DMS79 (cell line): Measurements from ENCODE around the gene PADI4.
"Not testable (repeated sequence)": the region's sequence is repeated elsewhere in the genome, so short reads cannot be mapped to it uniquely, and the experiment has no call there.

Experiments
- DNase-seq: peaks from one replicate; lab custom pipeline; 2025; lab: John Stamatoyannopoulos, UW

The PADI4 gene

GRCh38 chr1:17315542-17316130 lies 7.6 kb downstream of the PADI4 start:
- no peak for DNase-seq

- no peak for DNase-seq
Observed at GRCh38 chr1:17316704-17317103, 8.7 kb downstream of the PADI4 start.

GRCh38 chr1:17318262-17318661 lies 10.3 kb downstream of the PADI4 start:
- DNase-seq = no peak

- DNase-seq = no peak
Observed at GRCh38 chr1:17319561-17320350, 11.8 kb downstream of the PADI4 start.

GRCh38 chr1:17321857-17322390 lies 13.9 kb downstream of the PADI4 start:
- DNase-seq = not testable (repeated sequence)

GRCh38 chr1:17328855-17329254 lies 20.9 kb downstream of the PADI4 start:
- DNase-seq = no peak

GRCh38 chr1:17329610-17330009 lies 21.6 kb downstream of the PADI4 start:
- no peak for DNase-seq

- DNase-seq = no peak
Observed at GRCh38 chr1:17330856-17331255, 22.9 kb downstream of the PADI4 start.

GRCh38 chr1:17333081-17333480 lies 25.1 kb downstream of the PADI4 start:
- no peak for DNase-seq

GRCh38 chr1:17335821-17336710 lies 28.1 kb downstream of the PADI4 start:
- DNase-seq = no peak

GRCh38 chr1:17338706-17339493 lies 30.9 kb downstream of the PADI4 start:
- peak; percentile 13 for DNase-seq

- no peak for DNase-seq
Observed at GRCh38 chr1:17339521-17339920, 31.5 kb downstream of the PADI4 start.

- no peak for DNase-seq
Observed at GRCh38 chr1:17340358-17340757, 32.4 kb downstream of the PADI4 start.

GRCh38 chr1:17342014-17342441 lies 34.0 kb downstream of the PADI4 start:
- no peak for DNase-seq

- DNase-seq = not testable (repeated sequence)
Observed at GRCh38 chr1:17345506-17345905, 37.5 kb downstream of the PADI4 start.

- no peak for DNase-seq
Observed at GRCh38 chr1:17346046-17346789, 38.2 kb downstream of the PADI4 start.

GRCh38 chr1:17347769-17348592 lies 40.0 kb downstream of the PADI4 start:
- no peak for DNase-seq

GRCh38 chr1:17348593-17349234 lies 40.7 kb downstream of the PADI4 start:
- DNase-seq = no peak

GRCh38 chr1:17350083-17350482 lies 42.1 kb downstream of the PADI4 start:
- no peak for DNase-seq
